IPS-18c (cell line): ENCODE data around the gene ZSWIM8.

Source experiments
- H3K4me3 ChIP-seq: 2 replicates; pipeline ENCODE4 v1.7.0; 2013; ENCODE audit warnings: low read depth, mild to moderate bottlenecking, low read length, moderate library complexity; ENCODE audit not compliant: insufficient read depth
- H3K9me3 ChIP-seq: one replicate; pipeline ENCODE4 v1.6.1; 2013; ENCODE audit warnings: mild to moderate bottlenecking, low read length, moderate library complexity; ENCODE audit not compliant: control insufficient read depth, insufficient read depth

ZSWIM8 gene

DNA sequence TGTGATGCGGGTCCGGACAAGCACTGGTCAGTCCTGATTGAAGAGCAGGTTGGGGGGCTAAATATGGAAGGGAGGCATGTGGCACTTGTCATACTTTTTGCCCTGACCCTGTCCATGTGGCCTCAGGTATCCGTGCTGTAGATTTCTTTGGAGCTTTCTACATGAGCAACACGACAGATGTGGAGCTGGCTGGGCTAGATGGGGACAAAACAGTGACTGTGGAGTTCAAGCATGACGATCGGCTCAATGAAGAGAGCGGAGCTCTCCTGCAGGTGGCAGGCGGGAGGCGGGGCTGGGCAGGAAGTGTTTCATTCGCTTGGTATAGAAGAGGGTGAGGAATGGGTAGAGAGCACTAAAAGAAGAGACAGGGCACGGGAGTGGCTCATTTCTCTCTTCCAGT is 16.5 kb upstream of the ZSWIM8 start:
- H3K4me3 ChIP-seq: no peak overlapping the region

DNA sequence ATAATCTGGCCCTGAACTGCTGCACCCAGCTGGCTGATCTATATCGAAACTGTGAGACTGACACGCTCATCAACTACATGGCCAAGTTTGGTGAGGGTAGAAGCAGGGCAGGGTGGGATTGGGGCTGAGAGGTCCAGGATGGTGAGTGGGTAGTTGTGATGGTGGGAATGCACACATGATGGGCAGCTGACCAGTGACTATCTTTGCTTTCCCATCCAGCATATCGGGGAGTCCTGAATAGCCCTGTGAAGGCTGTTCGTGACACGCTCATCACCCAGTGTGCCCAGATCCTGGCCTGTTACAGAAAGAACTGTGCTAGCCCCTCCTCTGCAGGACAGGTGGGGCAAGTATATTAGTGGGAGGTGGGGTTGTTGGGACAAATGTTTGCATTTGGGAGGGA is 16.0 kb upstream of the ZSWIM8 start:
- Histone ChIP-seq H3K4me3 (no peak overlapping the region), H3K9me3 (peaks cover 2% of the 10 kb centered on the region)

More for the DNA sequence above, 16.5 kb upstream of the ZSWIM8 start:
- peaks cover 2% of the 10 kb centered on the region for H3K9me3 ChIP-seq

DNA sequence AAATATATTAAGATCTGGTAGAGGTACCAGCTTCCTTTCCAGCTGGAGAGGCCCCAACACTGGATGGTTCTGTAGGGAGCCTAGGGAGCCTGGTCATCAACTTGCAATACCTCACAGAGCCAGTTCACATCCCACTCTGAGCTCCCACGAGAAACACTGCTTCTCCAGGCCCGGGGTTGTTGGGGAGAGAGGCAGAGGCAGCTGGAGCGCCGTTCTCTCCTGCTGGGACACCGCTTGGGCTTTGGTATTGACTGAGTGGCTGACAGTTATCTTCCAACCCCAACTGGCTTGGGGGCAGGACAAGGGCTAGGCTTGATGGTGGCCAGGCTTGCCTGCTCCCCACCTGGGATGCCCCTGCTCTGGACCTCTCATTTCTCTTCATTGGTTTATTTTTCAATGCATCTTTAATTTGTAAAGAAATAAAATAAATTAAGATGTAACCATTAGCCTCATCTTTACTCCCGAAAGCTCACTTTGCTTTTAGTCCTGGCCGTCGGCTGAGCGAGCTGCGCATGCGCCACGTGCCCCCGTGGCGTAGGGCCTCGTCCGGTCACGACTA is 13.6 kb upstream of the ZSWIM8 start:
- Histone ChIP-seq H3K4me3 (peak overlapping the region; percentile 97), H3K9me3 (peaks cover 2% of the 10 kb centered on the region)

DNA sequence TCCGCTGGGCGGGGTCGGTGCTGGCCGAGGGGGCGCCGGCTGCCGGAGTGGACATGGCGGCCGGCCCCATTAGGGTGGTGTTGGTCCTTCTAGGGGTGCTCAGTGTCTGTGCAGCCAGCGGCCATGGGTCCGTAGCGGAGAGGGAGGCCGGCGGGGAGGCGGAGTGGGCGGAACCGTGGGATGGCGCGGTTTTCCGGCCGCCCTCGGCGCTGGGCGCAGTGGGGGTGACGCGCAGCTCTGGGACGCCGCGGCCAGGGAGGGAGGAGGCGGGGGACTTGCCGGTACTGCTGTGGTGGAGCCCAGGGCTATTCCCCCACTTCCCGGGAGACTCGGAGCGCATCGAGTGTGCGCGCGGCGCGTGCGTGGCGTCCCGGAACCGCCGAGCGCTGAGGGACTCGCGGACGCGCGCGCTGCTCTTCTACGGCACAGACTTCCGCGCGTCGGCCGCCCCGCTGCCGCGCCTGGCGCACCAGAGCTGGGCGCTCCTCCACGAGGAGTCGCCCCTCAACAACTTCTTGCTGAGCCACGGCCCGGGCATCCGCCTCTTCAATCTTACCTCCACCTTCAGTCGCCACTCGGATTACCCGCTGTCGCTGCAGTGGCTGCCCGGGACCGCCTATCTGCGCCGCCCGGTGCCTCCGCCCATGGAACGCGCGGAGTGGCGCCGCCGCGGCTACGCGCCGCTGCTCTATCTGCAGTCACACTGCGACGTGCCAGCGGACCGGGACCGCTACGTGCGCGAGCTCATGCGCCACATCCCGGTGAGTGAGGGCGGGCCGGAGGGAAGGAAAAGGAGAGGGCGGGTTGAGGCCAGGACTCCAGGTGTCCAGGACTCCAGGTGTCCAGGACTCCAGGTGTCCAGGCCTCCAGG is 12.9 kb upstream of the ZSWIM8 start:
- peak overlapping the region; percentile 97 for H3K4me3 ChIP-seq

DNA sequence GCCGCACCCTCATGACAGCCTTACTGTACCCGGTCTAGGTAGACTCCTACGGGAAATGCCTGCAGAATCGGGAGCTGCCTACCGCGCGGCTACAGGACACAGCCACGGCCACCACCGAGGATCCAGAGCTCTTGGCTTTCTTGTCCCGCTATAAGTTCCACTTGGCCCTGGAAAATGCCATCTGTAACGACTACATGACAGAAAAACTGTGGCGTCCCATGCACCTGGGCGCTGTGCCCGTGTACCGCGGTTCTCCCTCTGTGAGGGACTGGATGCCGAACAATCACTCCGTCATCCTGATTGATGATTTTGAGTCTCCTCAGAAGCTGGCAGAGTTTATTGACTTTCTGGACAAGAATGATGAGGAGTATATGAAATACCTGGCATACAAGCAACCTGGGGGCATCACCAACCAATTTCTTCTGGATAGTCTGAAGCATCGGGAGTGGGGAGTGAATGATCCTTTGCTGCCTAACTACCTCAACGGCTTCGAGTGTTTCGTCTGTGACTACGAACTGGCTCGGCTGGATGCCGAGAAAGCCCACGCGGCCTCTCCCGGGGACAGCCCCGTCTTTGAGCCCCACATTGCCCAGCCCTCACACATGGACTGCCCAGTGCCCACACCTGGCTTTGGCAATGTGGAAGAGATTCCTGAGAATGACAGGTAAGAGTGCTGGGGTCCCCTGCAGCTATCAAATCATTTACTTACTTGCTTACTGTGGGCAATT is 12.1 kb upstream of the ZSWIM8 start:
- Histone ChIP-seq H3K4me3 (peak overlapping the region; percentile 97), H3K9me3 (peaks cover 2% of the 10 kb centered on the region)

More for the DNA sequence above, 12.9 kb upstream of the ZSWIM8 start:
- H3K9me3 ChIP-seq: peaks cover 2% of the 10 kb centered on the region

DNA sequence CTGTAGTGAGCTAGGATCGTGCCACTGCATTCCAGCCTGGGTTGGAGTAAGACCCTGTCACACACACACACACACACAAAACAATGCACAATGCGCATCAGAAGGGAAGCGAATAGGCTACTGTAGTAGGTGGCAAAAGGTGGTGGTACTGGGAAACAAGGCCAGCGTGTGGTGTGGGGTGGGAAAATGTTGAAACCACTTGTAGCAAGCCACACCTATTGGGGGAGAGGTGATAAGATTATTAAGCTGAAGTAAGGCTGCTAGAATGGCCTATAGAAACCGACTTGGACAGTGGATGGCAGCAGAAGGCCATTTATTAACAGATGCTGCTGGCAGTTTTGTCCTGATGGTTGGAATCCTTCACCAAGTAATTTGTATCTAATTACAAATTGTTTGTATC is 10.8 kb upstream of the ZSWIM8 start:
- Histone ChIP-seq H3K9me3 (peaks cover 2% of the 10 kb centered on the region), H3K4me3 (no peak overlapping the region)

DNA sequence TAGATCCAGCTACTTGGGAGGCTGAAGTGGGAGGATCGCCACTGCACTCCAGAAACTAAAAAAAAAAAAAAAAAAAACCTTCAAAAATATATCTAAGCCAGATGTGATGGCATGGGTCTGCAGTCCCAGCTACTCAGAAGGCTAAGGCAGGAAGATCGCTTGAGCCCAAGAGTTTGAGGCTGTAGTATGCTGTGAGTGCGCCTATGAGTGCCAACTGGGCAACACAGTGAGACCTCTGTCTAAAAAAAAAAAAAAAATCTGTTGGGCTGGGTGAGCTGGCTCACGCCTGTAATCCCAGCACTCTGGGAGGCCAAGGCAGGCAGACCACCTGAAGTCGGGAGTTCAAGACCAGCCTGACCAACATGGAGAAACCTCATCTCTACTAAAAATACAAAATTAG is 6.4 kb upstream of the ZSWIM8 start:
- no peaks in the 10 kb centered on the region for H3K9me3 ChIP-seq
- H3K4me3 ChIP-seq: no peak overlapping the region

DNA sequence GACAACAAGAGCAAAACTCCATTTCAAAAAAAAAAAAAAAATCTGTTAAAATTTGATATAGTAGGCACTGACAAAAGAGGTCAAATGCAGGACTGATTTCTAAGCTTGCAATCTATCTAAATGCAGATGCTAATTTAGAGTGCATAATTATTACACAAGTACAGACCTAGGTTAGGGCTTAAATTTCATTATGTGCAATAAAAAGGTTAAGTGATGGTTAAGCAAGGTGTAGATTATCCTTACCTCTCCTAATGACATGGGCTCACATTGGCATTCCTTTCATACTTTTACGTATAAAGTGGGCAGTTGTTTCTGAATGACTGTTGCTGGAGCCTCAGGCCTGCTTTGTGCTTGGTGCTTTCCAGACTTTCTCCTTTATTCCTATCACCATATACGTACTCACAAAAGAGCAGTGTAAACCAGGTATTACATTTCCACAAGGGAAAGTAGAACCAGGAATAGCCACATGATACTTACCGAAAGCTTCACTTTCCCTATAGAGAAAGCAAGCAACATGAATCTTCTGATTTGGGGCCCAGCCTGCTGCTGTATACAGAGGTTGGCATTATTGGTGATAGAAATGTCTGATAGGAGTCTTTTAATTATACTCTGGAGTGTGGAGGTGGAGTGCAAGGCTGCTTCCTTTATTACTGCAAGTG is 5.7 kb upstream of the ZSWIM8 start:
- no peak overlapping the region for H3K4me3 ChIP-seq
- H3K9me3 ChIP-seq: no peaks in the 10 kb centered on the region

DNA sequence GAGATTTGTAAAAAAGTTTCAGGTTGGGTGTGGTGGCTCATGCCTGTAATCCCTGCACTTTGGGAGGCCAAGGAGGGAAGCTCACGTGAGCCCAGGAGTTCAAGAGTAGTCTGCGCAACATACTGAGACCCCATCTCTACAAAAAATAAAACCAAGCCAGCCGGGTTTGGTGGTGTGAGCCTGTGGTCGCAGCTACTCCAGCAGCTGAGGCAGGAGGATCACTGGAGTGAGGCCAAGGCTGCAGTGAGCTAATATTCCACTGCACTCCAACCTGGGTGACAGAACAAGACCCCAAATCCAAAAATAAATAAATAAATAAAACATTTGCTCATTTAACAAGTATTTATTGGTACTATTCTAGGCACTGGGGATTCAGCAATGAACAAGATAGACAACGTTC is 5.1 kb upstream of the ZSWIM8 start:
- no peak overlapping the region for H3K4me3 ChIP-seq
- H3K9me3 ChIP-seq: no peaks in the 10 kb centered on the region

DNA sequence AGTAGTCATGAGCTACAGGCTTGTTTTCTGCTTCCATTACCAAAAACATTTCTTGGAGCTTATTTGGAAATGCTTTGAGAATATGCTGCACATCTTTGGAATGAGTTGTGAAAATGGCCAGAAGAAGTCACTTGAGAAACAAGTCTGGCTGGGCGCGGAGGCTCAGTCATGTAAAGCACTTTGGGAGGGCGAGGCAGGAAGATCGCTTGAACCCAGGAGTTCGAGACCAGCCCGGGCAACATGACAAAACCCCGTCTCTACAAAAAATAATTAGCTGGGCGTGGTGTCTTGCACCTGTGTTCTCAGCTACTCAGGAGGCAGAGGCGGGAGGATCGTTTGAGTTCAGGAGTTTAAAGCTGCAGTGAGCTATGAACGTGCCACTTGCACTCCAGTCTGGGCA is 4.4 kb upstream of the ZSWIM8 start:
- Histone ChIP-seq H3K9me3 (no peaks in the 10 kb centered on the region), H3K4me3 (peak overlapping the region; percentile 91)

DNA sequence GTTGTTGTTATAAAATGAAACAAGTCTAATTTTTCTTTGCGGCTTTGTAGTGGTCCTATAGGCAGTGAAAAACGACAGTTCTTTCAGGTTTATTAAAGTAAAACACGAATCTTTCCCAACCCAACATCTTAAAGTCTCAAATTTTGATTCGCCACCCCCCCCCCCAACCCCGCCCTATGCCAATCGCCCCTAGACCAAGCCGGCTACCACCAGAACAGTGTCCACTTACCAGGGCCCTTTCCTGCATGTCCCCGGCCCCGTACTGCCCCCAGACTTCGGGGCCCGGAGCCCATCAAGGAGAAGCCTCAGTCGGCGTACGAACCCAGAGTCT is 3.9 kb upstream of the ZSWIM8 start:
- Histone ChIP-seq H3K4me3 (peak overlapping the region; percentile 91), H3K9me3 (no peaks in the 10 kb centered on the region)

DNA sequence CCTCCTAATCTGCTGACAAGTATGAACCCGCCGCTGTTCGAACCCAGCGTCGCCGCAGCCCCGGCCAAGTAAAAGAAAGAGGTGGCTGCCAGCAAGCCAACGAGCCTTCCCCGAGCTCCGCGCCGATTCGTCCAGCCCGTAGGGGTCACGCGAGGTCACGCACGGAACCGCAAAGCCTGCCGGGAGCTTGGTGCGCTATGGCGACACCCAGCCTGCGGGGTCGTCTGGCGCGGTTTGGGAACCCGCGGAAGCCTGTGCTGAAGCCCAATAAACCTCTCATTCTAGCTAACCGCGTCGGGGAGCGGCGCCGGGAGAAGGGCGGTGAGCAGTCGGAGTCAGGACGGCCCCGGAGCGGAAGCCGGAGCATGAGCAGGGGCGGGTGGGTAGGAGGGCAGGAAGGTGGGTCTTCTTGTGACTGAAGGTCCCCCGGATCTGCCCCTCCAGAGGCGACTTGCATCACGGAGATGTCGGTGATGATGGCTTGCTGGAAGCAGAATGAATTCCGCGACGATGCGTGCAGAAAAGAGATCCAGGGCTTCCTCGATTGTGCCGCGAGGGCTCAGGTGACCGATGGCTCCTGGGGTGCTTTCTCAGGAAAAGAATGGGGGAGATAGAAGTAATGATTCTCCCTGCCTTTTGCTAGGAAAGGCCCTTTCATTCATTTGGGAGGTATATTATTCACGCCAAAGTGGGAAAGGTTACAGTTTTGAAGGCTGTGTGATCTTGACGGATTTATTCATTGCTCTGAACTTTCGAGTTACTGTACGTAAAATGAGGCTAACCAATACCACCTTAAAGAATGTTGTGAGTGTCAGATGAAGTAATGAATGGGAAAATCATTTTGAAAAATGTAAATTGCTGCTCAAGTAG is 3.3 kb upstream of the ZSWIM8 start, which contains the start of gene CHCHD1:
CHCHD1 (plus strand) TSS at position 170 of the 870 bp plus-strand sequence; CDS start at position 198, 28 bp downstream.
- no peaks in the 10 kb centered on the region for H3K9me3 ChIP-seq
- H3K4me3 ChIP-seq: peak within 1 kb of the TSS; percentile 91

DNA sequence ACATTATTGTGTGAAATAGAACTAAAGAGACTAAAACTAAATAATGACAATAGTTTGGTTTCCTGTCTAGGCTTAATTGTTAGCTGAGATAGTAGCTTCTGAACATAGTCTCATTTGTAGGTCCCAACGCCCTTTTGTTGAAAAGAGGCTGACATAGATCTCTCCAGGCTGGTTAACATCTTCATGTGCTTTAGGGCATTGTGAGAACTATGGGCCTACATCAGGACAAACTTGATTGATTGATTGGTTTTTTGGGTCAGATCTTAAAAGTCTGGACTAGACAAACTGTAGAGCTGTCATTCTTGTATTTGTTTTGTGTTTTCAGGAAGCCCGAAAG is 2.7 kb upstream of the ZSWIM8 start:
- no peaks in the 10 kb centered on the region for H3K9me3 ChIP-seq

DNA sequence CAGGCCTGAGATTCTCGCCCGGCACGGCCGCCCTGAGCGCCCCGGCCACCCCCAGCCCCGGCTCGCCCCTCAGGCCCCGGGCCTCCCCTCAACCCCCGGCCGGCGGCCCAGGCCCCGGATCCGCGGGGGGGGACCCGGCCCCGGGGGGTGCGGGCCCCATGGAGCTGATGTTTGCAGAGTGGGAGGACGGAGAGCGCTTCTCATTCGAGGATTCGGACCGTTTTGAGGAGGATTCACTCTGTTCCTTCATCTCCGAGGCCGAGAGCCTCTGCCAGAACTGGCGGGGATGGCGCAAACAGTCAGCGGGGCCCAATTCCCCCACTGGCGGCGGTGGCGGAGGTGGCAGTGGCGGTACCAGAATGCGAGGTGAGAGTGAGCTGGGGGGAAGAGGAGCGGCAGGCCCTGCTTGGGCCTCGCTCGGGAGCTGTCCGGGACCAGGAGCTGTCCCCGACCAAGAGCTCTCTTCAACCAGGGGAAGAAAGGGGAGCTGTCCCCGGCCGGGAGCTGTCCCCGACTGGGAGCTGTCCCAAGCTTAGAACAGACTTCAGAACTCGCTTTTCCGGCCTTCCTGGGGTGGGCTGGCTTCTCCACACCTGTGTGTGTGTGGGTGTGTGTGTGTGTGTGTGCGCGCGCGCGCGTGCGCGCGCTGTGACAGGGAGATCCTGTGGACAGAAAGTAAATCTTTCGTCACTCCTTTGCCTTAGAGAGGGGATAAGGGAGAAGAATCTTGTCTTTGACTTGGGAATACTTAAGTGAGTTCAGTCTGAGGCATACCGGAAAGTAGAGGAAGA is 510 bp downstream of the ZSWIM8 start:
- Histone ChIP-seq H3K9me3 (no peaks in the 10 kb centered on the region), H3K4me3 (peak overlapping the region; percentile 92)

More for the DNA sequence above, 2.7 kb upstream of the ZSWIM8 start:
- H3K4me3 ChIP-seq: peak overlapping the region; percentile 91

DNA sequence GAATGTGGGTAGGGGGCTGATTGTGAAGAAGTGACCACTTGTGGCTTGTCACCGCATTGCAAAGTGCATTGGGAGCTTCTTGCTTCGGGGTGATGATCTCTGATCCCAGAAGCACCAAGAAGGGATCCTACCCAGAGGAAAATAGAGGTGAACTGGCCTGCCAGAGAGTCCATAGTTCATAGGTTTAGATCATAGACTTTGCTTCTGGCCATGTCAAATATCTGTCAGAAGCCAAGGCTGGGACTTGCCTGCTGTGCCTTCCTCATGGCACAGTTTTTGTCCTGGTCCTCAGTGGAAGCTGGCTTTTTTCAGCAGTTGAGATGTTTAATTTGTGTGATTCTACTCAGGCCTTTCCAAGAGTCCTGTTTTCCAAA is 1.1 kb downstream of the ZSWIM8 start:
- no peaks in the 10 kb centered on the region for H3K9me3 ChIP-seq
- peak overlapping the region; percentile 92 for H3K4me3 ChIP-seq
